Mucosa of rectum (tissue), 2 donors: ENCODE results near the gene TRIM41.
A peak's percentile ranks its signal among the peaks of the same experiment; 100 is the strongest.
"Not testable (repeated sequence)": the region's sequence is repeated elsewhere in the genome, so short reads cannot be mapped to it uniquely, and the experiment has no call there.

Experiments used
- H3K27ac ChIP-seq, 2 donors: one replicate each; pipeline ENCODE4 v1.7.0; 2013; ENCODE audit warnings: inconsistent platforms in 2 of 2, low read depth in 2 of 2, low read length in 2 of 2
- H3K27me3 ChIP-seq, 2 donors: one replicate each; pipeline ENCODE4 v1.7.0; 2013; ENCODE audit warnings: low read length in 2 of 2; ENCODE audit not compliant: control insufficient read depth in 2 of 2, insufficient read depth in 2 of 2
- H3K36me3 ChIP-seq, 2 donors: one replicate each; pipeline ENCODE4 v1.7.0; 2013; ENCODE audit warnings: low read length in 2 of 2; ENCODE audit not compliant: control insufficient read depth in 2 of 2, insufficient read depth in 2 of 2
- H3K4me1 ChIP-seq, 2 donors: one replicate each; pipeline ENCODE4 v1.7.0; 2013; ENCODE audit warnings: low read length in 2 of 2, mild to moderate bottlenecking in 1 of 2; ENCODE audit not compliant: control insufficient read depth in 2 of 2, insufficient read depth in 2 of 2
- H3K4me3 ChIP-seq, 2 donors: one replicate each; pipeline ENCODE4 v1.7.0; 2013; ENCODE audit warnings: low read length in 2 of 2
- H3K9ac ChIP-seq, 2 donors: one replicate each; pipeline ENCODE4 v1.7.0; 2013; ENCODE audit warnings: low read length in 2 of 2, low read depth in 1 of 2, mild to moderate bottlenecking in 1 of 2
- H3K9me3 ChIP-seq, 2 donors: one replicate each; pipeline ENCODE4 v1.7.0; 2013; ENCODE audit warnings: low read length in 2 of 2; ENCODE audit not compliant: control insufficient read depth in 2 of 2
- donor health status: healthy.
- donor health status: Normal muscosa, but diverticular disease.

TRIM41 gene

GRCh38 chr5:181255836-181256578 lies 32.9 kb downstream of the TRIM41 start:
- Histone ChIP-seq H3K4me3 (no peak overlapping the region), H3K9me3 (no peaks in the 10 kb centered on the region), H3K9ac (no peak overlapping the region), H3K27me3 (no peaks in the 10 kb centered on the region), H3K36me3 (peaks cover 17 to 21% of the 10 kb centered on the region in 2 donors), H3K4me1 (peaks cover 23 to 34% of the 10 kb centered on the region in 2 donors), H3K27ac (no peak overlapping the region)

DNA sequence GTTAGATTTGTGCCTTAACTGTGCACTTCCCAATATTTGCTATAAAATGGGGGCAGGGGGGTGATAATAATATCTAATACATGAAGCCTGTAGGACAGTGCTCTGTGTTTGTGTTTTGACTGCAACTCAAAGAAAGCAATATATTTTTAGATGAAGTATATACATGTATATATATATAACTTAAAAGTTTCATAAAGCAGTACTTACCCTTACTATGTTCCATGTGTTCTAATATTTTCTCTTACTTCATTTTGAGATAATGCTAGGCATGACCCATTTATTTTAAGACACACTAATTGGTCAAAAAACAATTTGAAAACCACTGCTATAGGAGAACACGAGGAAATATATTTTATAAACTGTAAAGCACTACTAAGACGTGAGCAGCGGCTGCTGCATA lies 35.5 kb downstream of the TRIM41 start:
- no peak overlapping the region for H3K9ac ChIP-seq
- H3K4me3 ChIP-seq: peak overlapping the region; percentile 83 to 95
- no peak overlapping the region for H3K27ac ChIP-seq
- H3K27me3 ChIP-seq: no peaks in the 10 kb centered on the region
- H3K4me1 ChIP-seq: peaks cover 23 to 34% of the 10 kb centered on the region in 2 donors
- no peaks in the 10 kb centered on the region for H3K9me3 ChIP-seq
- peaks cover 8 to 16% of the 10 kb centered on the region in 2 donors for H3K36me3 ChIP-seq

DNA sequence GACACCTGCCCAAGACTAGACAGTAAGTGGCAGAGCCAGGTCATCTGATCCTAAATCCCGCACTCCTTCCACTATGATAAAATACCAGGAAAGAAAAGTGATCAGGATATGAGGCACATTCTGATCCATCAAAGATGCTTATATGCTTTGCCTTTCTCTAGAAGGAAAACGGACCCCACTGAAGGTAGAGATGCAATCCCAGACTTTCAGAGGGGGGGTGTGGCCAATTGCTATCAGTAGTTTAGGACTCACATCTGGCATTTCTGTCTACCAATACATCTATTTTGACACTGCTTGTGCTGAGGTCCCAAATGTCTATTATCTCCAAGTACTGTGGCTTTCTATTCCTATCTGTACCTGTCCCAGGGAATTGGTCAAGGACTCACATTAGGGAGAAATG lies 36.2 kb downstream of the TRIM41 start:
- H3K27me3 ChIP-seq: no peaks in the 10 kb centered on the region
- H3K4me1 ChIP-seq: peaks cover 22 to 32% of the 10 kb centered on the region in 2 donors
- H3K36me3 ChIP-seq: peaks cover 11 to 16% of the 10 kb centered on the region in 2 donors
- H3K9me3 ChIP-seq: no peaks in the 10 kb centered on the region
- peak overlapping the region; percentile 83 to 95 for H3K4me3 ChIP-seq
- no peak overlapping the region for H3K27ac ChIP-seq
- peak overlapping the region; percentile 96 to 99 for H3K9ac ChIP-seq

DNA sequence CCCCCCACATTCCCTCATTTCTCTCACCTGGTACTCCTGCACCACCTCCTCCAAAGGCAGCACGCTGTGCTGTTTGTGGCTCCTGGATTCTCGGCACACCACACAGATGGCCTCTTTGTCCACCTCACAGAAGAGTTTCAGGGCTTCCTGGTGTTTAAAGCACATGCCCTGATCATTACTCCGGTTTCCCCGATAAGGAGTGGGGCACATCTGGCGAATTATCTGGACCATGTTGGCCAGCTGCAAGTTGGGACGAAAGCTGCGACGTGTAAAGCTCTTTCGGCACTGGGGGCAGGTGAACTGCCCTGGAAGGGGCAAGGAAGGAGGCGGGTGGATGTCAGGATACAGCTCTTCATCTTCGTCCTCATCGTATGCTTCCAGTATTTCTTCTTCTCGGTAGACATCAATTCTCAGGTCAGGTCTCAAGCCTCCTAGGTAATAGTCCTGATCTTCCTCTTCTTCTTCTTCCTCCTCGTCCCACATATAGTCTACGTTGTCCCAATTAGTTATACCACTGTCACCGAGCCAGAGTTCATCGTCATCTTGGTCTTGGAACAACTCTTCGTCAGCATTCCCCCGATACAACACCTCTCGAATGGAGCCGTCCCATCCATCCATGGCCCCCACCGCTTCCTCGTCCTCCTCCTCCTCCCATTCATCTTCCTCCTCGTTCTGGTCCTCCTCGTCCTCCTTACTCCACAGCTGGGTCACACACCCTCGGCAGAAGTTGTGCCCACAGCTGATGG lies 37.1 kb downstream of the TRIM41 start:
- Histone ChIP-seq H3K4me1 (peaks cover 21 to 32% of the 10 kb centered on the region in 2 donors), H3K36me3 (peaks cover 9 to 11% of the 10 kb centered on the region in 2 donors), H3K4me3 (peak overlapping the region; percentile 83 to 95), H3K27ac (peak overlapping the region; percentile 98), H3K9ac (peak overlapping the region; percentile 96 to 99), H3K9me3 (no peaks in the 10 kb centered on the region), H3K27me3 (no peaks in the 10 kb centered on the region)

GRCh38 chr5:181260720-181261319 lies 37.7 kb downstream of the TRIM41 start, which contains the start of gene TRIM52:
Gene TRIM52, minus strand, starts transcription at chr5:181261143. Its CDS starts 330 bp downstream, at chr5:181260813.
- H3K9me3 ChIP-seq: no peaks in the 10 kb centered on the region
- H3K4me3 ChIP-seq: peak within 1 kb of the TSS; percentile 83 to 95
- peak within 1 kb of the TSS; percentile 98 for H3K27ac ChIP-seq
- H3K36me3 ChIP-seq: peaks cover 6% of the 10 kb centered on the region in 2 donors
- H3K4me1 ChIP-seq: peaks cover 21 to 32% of the 10 kb centered on the region in 2 donors
- H3K27me3 ChIP-seq: no peaks in the 10 kb centered on the region
- peak within 1 kb of the TSS; percentile 96 to 99 for H3K9ac ChIP-seq

DNA sequence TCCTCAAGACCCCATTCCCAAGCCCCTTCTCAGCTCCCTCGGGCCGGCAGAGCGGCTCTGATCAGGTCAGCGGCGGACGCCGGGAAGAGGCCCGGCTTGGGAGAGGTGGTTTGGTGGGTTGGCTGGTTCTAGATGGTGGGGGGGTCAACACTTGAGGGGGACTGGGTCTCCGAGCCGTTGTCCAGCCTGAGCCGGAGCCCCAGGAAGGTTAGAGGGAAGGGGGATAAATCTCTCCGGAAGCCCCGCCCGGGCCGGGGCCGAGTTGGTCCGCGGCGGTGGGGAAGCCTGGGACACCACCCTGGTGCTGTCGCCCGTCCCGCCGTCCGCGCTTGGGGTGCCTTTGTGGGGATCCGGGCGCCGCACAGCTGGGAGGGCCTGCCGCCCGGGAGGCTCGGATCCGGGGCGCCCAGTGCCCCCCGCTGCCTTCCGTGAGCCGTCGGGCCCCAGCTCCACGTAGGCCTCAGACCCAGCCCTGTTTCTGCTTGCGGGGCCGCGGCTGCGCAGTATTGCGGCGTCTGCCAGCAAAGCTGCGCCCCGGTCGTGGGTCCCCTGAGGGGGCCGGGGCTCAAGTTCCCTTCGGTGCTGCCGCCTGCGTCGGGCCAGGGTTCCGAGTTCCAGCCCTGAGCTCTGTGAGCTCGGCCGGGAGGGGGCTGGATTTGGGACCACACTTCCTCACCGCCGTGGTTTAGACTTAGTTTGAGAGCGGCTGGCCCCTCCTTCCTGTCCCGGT lies 38.4 kb downstream of the TRIM41 start:
- H3K4me1 ChIP-seq: peaks cover 19 to 32% of the 10 kb centered on the region in 2 donors
- no peaks in the 10 kb centered on the region for H3K9me3 ChIP-seq
- peak overlapping the region; percentile 83 to 95 for H3K4me3 ChIP-seq
- H3K9ac ChIP-seq: peak overlapping the region; percentile 96 to 99
- H3K36me3 ChIP-seq: peaks cover 4 to 5% of the 10 kb centered on the region in 2 donors
- H3K27me3 ChIP-seq: no peaks in the 10 kb centered on the region
- H3K27ac ChIP-seq: peak overlapping the region; percentile 98

DNA sequence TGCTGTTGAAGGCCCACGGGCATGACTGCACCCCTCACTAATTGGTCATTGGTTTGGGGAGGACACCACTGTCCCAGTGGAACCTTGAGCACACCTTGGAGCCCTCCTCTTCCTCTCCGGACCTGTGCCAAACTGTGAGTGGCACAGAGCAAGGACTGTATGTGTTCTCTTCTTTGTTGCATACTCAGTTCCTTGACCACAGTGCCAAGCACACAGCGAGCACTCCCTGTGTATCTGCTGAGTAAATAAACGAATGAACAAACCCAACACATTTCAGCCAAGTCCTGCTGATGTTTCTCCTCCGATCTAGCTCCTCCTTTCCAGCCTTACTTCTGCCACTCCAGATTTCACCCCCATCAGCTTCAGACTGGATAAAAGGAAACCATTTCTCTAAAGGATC lies 40.6 kb downstream of the TRIM41 start:
- no peak overlapping the region for H3K27ac ChIP-seq
- H3K9ac ChIP-seq: no peak overlapping the region
- H3K9me3 ChIP-seq: no peaks in the 10 kb centered on the region
- no peak overlapping the region for H3K4me3 ChIP-seq
- peaks cover 19 to 20% of the 10 kb centered on the region in 2 donors for H3K4me1 ChIP-seq
- H3K27me3 ChIP-seq: no peaks in the 10 kb centered on the region
- H3K36me3 ChIP-seq: peaks cover 4 to 5% of the 10 kb centered on the region in 2 donors

DNA sequence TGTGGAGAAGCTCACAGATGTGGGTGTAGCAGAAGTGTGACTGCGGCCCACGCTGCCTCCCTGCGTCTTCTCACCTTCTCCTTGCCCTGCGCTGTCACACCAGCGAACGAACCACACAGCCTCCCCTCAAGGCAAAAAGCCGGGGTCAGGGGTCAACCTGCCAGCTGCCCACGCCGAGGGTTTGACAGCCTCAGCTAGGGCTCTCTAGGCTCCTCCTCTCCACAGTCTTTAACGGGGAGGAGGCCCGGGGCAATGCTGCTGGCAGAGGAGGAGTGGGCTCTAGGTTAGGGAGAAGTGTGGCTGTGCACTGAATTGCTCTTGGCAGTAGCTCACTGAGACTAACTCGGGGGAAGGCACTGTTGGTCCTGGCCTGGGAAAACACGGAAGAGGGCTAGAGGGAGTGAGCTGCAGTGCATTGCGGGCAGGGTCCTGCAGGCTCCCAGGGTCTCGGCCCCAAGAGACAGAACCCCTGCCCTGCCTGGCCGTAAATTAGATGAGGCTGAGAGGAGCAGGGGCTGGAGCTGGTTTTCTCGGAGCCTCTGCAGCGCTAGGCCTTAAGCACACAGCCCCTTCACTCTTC lies 42.1 kb downstream of the TRIM41 start:
- no peaks in the 10 kb centered on the region for H3K9me3 ChIP-seq
- peaks cover 4 to 6% of the 10 kb centered on the region in 2 donors for H3K4me1 ChIP-seq
- H3K36me3 ChIP-seq: peaks cover 4 to 5% of the 10 kb centered on the region in 2 donors
- no peak overlapping the region for H3K4me3 ChIP-seq
- no peak overlapping the region for H3K9ac ChIP-seq
- H3K27ac ChIP-seq: no peak overlapping the region
- no peaks in the 10 kb centered on the region for H3K27me3 ChIP-seq

DNA sequence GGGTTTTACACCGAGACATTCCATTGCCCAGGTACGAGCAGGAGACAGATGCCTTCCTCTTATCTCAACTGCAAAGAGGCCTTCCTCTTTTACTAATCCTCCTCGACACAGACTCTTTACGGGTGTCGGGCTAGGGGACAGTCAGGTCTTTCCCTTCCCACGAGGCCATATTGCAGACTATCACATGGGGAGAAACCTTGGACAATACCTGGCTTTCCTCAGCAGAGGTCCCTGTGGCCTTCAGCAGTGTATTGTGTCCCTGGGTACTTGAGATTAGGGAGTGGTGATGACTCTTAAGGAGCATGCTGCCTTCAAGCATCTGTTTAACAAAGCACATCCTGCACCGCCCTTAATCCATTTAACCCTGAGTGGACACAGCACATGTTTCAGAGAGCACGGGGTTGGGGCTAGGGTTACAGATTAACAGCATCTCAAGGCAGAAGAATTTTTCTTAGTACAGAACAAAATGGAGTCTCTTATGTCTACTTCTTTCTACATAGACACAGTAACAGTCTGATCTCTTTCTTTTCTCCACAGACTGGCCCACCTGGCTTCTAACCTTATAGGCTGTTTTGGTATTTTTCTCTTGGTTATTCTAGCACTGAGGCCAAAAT lies 44.3 kb downstream of the TRIM41 start:
- H3K4me1 ChIP-seq, H3K27ac ChIP-seq, H3K4me3 ChIP-seq, H3K9ac ChIP-seq, H3K27me3 ChIP-seq, H3K36me3 ChIP-seq, H3K9me3 ChIP-seq: not testable (repeated sequence)
